Right atrium auricular region (tissue), 2 donors: ENCODE data around the gene PLCH1. TPM values are rescaled to one million over a fixed set of nuclear protein-coding genes. Genes with fewer than 3 reads are reported as not detected.

Source experiments
- DNase-seq: peaks from one replicate; pipeline ENCODE4 v3.0.0-alpha.2; 2019; ENCODE audit warnings: low spot score
- H3K27ac ChIP-seq, 2 donors: fragments of 200-600 bp; sonication (generic); 1 replicate in 1 of 2; 2 replicates in 1 of 2; pipeline ENCODE4 v1.5.1; 2016 to 2019
- H3K27me3 ChIP-seq, 2 donors: fragments of 200-600 bp; sonication (generic); one replicate each; pipeline versions ENCODE4 v1.5.1 to v1.6.0; 2017 to 2019
- H3K36me3 ChIP-seq: fragments of 200-600 bp; sonication (generic); one replicate; pipeline ENCODE4 v1.5.1; 2016
- H3K4me1 ChIP-seq, 2 donors: fragments of 200-600 bp; sonication (generic); one replicate each; pipeline versions ENCODE4 v1.5.1 to v1.6.0; 2017 to 2019
- H3K4me3 ChIP-seq, 2 donors: fragments of 200-600 bp; sonication (generic); 1 replicate in 1 of 2; 2 replicates in 1 of 2; pipeline ENCODE4 v1.5.1; 2017 to 2019; ENCODE audit warnings: mild to moderate bottlenecking in 1 of 2, moderate library complexity in 1 of 2
- H3K9me3 ChIP-seq, 2 donors: fragments of 200-600 bp; sonication (generic); one replicate each; pipeline ENCODE4 v1.5.1; 2019
- CTCF ChIP-seq, 2 donors: fragments of 200-600 bp; sonication (generic); IDR thresholded peaks; one replicate each; pipeline ENCODE4 v1.5.1; 2019; ENCODE audit warnings: antibody characterized with exemption in 2 of 2
- total RNA-seq, 2 donors: library from RNA; depleted of rRNA; stranded (reverse); fragments of >200 nt; gene quantifications; one replicate each; pipeline ENCODE4 v1.1.0, GENCODE V29; 2016

Gene PLCH1
- total RNA-seq, 2 donors from 2014 or later, result 1.4 to 1.5 TPM

- Histone ChIP-seq H3K27ac (no peak overlapping the region), H3K9me3 (no peaks in the 10 kb centered on the region), H3K36me3 (no peaks in the 10 kb centered on the region), H3K27me3 (no peaks in the 10 kb centered on the region), H3K4me1 (no peaks in the 10 kb centered on the region), H3K4me3 (no peak overlapping the region)
- no peak for TF ChIP-seq CTCF (IDR thresholded peaks at IDR 0.05)
- no peak for DNase-seq
Observed at GRCh38 chr3:155327430-155327829, 417.4 kb downstream of the PLCH1 start.

GRCh38 chr3:155326901-155327300, 418.0 kb downstream of the PLCH1 start:
- H3K4me3 ChIP-seq, result no peak overlapping the region
- TF ChIP-seq CTCF (IDR thresholded peaks at IDR 0.05), result no peak

GRCh38 chr3:155326244-155326643, 418.6 kb downstream of the PLCH1 start:
- DNase-seq, result no peak
- H3K36me3 ChIP-seq, result no peaks in the 10 kb centered on the region
- H3K4me3 ChIP-seq, result no peak overlapping the region
- no peaks in the 10 kb centered on the region for H3K9me3 ChIP-seq
- TF ChIP-seq CTCF (IDR thresholded peaks at IDR 0.05), result no peak
- no peaks in the 10 kb centered on the region for H3K4me1 ChIP-seq
- H3K27ac ChIP-seq, result no peak overlapping the region
- no peaks in the 10 kb centered on the region for H3K27me3 ChIP-seq

More at GRCh38 chr3:155326901-155327300, 418.0 kb downstream of the PLCH1 start:
- no peaks in the 10 kb centered on the region for H3K9me3 ChIP-seq
- no peaks in the 10 kb centered on the region for H3K4me1 ChIP-seq
- H3K27ac ChIP-seq, result no peak overlapping the region
- no peak for DNase-seq
- H3K36me3 ChIP-seq, result no peaks in the 10 kb centered on the region
- H3K27me3 ChIP-seq, result no peaks in the 10 kb centered on the region

Other genes starting within 250 kb of the PLCH1 start
- 1 to 10 TPM; 5.3 to 9.4 TPM for gene C3orf33, start 61.2 kb upstream of the PLCH1 start, total RNA-seq
- 10 to 100 TPM; 22.3 to 24.6 TPM for gene SLC33A1, start 109.4 kb upstream of the PLCH1 start, total RNA-seq
- gene GMPS, start 125.6 kb upstream of the PLCH1 start, total RNA-seq, result 10 to 100 TPM; 22.2 to 22.9 TPM